HepG2 (cell line): ENCODE measurements around the gene STEAP3. TPM values are rescaled to one million over a fixed set of nuclear protein-coding genes. Genes with fewer than 3 reads are reported as not detected.

Source experiments
- ARNT ChIP-seq: fragments of 450-650 bp; IDR thresholded peaks from 2 replicates; pipeline ENCODE4 v1.6.1; 2017
- CHCHD3 ChIP-seq: sonication (generic); formaldehyde crosslinking; IDR thresholded peaks from 2 replicates; pipeline ENCODE4 v1.8.0; 2022; ENCODE audit warnings: mild to moderate bottlenecking, missing genetic modification reagents, moderate library complexity
- ETV5 ChIP-seq: IDR thresholded peaks from 2 replicates; pipeline ENCODE4 v1.6.1; 2018; ENCODE audit warnings: missing biosample characterization, missing genetic modification reagents, inconsistent platforms, borderline replicate concordance
- GABPB1 ChIP-seq: IDR thresholded peaks from 2 replicates; pipeline ENCODE4 v1.6.1; 2016; ENCODE audit warnings: mild to moderate bottlenecking, missing genetic modification reagents, moderate library complexity, missing compliant biosample characterization
- HDAC1 ChIP-seq: sonication (generic); formaldehyde crosslinking; IDR thresholded peaks from 2 replicates; pipeline ENCODE4 v1.5.1; 2020; ENCODE audit warnings: mild to moderate bottlenecking, missing genetic modification reagents
- JUNB ChIP-seq: sonication (generic); formaldehyde crosslinking; IDR thresholded peaks from 2 replicates; pipeline ENCODE4 v1.8.0; 2022; ENCODE audit warnings: missing genetic modification reagents, mild to moderate bottlenecking, borderline replicate concordance
- KDM3A ChIP-seq: IDR thresholded peaks from 2 replicates; pipeline ENCODE4 v1.6.1; 2018; ENCODE audit warnings: low read depth, missing compliant biosample characterization
- KLF13 ChIP-seq: sonication (generic); formaldehyde crosslinking; IDR thresholded peaks from 2 replicates; pipeline ENCODE4 v1.4.0; 2020; ENCODE audit warnings: mild to moderate bottlenecking, missing genetic modification reagents
- MIER2 ChIP-seq: IDR thresholded peaks from 2 replicates; pipeline ENCODE4 v1.6.1; 2016; ENCODE audit warnings: missing biosample characterization, missing genetic modification reagents
- NCOR1 ChIP-seq: fragments of 200-600 bp; sonication (generic); IDR thresholded peaks from 2 replicates; pipeline ENCODE4 v1.7.0; 2017; ENCODE audit warnings: antibody characterized with exemption, low read length, borderline replicate concordance
- NONO ChIP-seq, 2 experiments: fragments of 450-650 bp in 1 of 2; sonication (generic) in 1 of 2; formaldehyde crosslinking in 1 of 2; IDR thresholded peaks in 1 of 2; conservative IDR thresholded peaks in 1 of 2; 2 replicates each; pipeline versions ENCODE4 v1.6.1 to v1.8.0; 2017 to 2022; ENCODE audit warnings: mild to moderate bottlenecking in 1 of 2, missing genetic modification reagents in 1 of 2, moderate library complexity in 1 of 2
- NR2F6 ChIP-seq, 2 experiments: IDR thresholded peaks; 2 replicates each; pipeline ENCODE4 v1.6.1; 2016; ENCODE audit warnings: antibody characterized with exemption in 1 of 2, mild to moderate bottlenecking in 1 of 2
- PRMT3 ChIP-seq: sonication (generic); formaldehyde crosslinking; IDR thresholded peaks from 2 replicates; pipeline ENCODE4 v1.8.1; 2022; ENCODE audit warnings: low read depth, mild to moderate bottlenecking, moderate library complexity, missing genetic modification reagents, borderline replicate concordance
- SMAD1 ChIP-seq: sonication (generic); formaldehyde crosslinking; IDR thresholded peaks from 2 replicates; pipeline ENCODE4 v1.4.0; 2020; ENCODE audit warnings: missing genetic modification reagents, low read depth, mild to moderate bottlenecking, borderline replicate concordance
- SMAD3 ChIP-seq: sonication (generic); formaldehyde crosslinking; IDR thresholded peaks from 2 replicates; pipeline ENCODE4 v1.4.0; 2020; ENCODE audit warnings: missing genetic modification reagents
- SMC3 ChIP-seq: IDR thresholded peaks from 2 replicates; pipeline ENCODE4 v1.6.1; 2011; ENCODE audit warnings: low read length, improper control_type of control experiment
- SPEN ChIP-seq: sonication (generic); formaldehyde crosslinking; IDR thresholded peaks from 2 replicates; pipeline ENCODE4 v1.5.1; 2020; ENCODE audit warnings: low read depth, mild to moderate bottlenecking, missing genetic modification reagents
- STAG1 ChIP-seq: sonication (generic); formaldehyde crosslinking; IDR thresholded peaks from 2 replicates; pipeline ENCODE4 v1.4.0; 2020; ENCODE audit warnings: missing genetic modification reagents
- TEAD3 ChIP-seq: optimal IDR thresholded peaks from 2 replicates; pipeline ENCODE3; 2016; ENCODE audit warnings: borderline replicate concordance
- ZNF124 ChIP-seq: sonication (generic); formaldehyde crosslinking; IDR thresholded peaks from 2 replicates; pipeline ENCODE4 v1.4.0; 2020; ENCODE audit warnings: missing genetic modification reagents
- ZNF30 ChIP-seq: sonication (generic); formaldehyde crosslinking; IDR thresholded peaks from 2 replicates; pipeline ENCODE4 v1.5.0; 2020; ENCODE audit warnings: mild to moderate bottlenecking, missing genetic modification reagents
- ZNF354B ChIP-seq: sonication (generic); formaldehyde crosslinking; IDR thresholded peaks from 2 replicates; pipeline ENCODE4 v1.8.0; 2022; ENCODE audit warnings: mild to moderate bottlenecking, missing genetic modification reagents
- ZNF788 ChIP-seq: sonication (generic); formaldehyde crosslinking; IDR thresholded peaks from 2 replicates; pipeline ENCODE4 v1.5.0; 2020; ENCODE audit warnings: mild to moderate bottlenecking, missing genetic modification reagents, borderline replicate concordance
- ZSCAN21 ChIP-seq: sonication (generic); formaldehyde crosslinking; IDR thresholded peaks from 2 replicates; pipeline ENCODE4 v1.8.0; 2022; ENCODE audit warnings: mild to moderate bottlenecking, missing genetic modification reagents, moderate library complexity, borderline replicate concordance
- polyA plus RNA-seq, 8 experiments: library from polyadenylated mRNA; depleted of rRNA in 3 of 8; stranded (reverse) in 7 of 8; unstranded in 1 of 8; fragments of >200 nt; fragmentation: Illumina TruSeq in 4 of 8; extraction: Trizol in 4 of 8; gene quantifications; 2 replicates each; pipeline versions ENCODE4 v1.2.1 to v1.2.3, GENCODE V29; 2011 to 2016; ENCODE audit warnings: low read depth in 4 of 8, missing spikeins in 1 of 8, mixed read lengths in 1 of 8; ENCODE audit not compliant: insufficient read depth in 1 of 8
- total RNA-seq, 5 experiments: library from RNA; depleted of rRNA; stranded (reverse); fragments of >200 nt; fragmentation: Illumina TruSeq; extraction: Trizol; gene quantifications; 2 replicates each; pipeline ENCODE4 v1.2.3, GENCODE V29; 2016; ENCODE audit warnings: low read depth in 1 of 5
- TF ChIP-seq, protein P1 (sequence below): IDR thresholded peaks from 2 replicates; pipeline ENCODE4 v1.6.1; 2016; ENCODE audit warnings: missing genetic modification reagents, missing compliant biosample characterization
- TF ChIP-seq, protein P2 (sequence below), 2 experiments: sonication (generic) in 1 of 2; formaldehyde crosslinking in 1 of 2; IDR thresholded peaks; 2 replicates each; pipeline versions ENCODE4 v1.4.0 to v1.6.1; 2018 to 2020; ENCODE audit warnings: missing genetic modification reagents in 2 of 2, borderline replicate concordance in 1 of 2, low read depth in 1 of 2, mild to moderate bottlenecking in 1 of 2, missing biosample characterization in 1 of 2
- TF ChIP-seq, protein P3 (sequence below): sonication (generic); formaldehyde crosslinking; IDR thresholded peaks from 2 replicates; pipeline ENCODE4 v1.4.0; 2020; ENCODE audit warnings: missing genetic modification reagents, low read depth, mild to moderate bottlenecking, borderline replicate concordance

STEAP3 gene
- total and polyA plus RNA-seq, 2 of the 13 experiments (the other 11 are each of a cell fraction or from before 2014, with no cell fraction given) = 7.3 to 21.1 TPM

DNA sequence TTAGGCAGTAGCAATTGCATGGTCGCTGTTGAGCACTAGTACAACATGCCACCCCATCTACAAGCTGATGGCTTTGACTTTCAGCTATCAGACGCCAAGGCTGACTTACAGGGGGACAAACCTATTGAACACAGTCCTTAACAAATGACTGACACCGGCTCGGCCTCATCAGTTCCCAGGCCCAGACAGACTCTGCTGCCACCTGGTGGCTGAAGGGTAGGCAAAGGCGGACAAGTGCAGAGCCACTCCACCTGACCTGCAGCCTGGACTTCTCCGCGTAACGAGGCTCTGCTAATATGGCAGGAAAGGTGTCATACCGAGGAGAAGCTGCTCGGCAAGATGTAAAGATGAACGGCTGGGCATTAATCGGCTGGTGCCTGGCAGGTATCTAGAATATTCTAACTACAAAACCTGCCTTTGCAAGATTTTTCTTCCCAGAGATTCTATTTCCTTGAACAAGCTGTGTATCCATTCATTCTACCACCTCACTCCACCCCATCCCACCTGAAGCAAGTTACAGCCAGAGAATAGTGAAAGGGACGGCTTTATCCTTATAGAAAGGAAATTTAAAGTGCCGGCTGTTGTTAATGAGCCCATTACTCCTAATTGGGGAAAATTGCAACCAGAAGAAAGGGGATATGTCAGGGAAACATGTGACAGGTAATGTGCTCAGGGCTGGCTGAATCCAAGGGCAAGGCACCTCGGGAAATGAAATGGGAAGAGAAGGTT is 67.4 kb downstream of the STEAP3 start (continued):
- peak; percentile 50; the same call in 1 of the 2 replicates for TF ChIP-seq ZNF788 (CRISPR knock-in tag)
- TF ChIP-seq HDAC1 (CRISPR knock-in tag) = no peak
- TF ChIP-seq TEAD3 (CRISPR knock-in tag) = peak; percentile 56
- TF ChIP-seq CHCHD3 = no peak
- TF ChIP-seq ZSCAN21 (CRISPR knock-in tag) = peak; percentile 51; the same call in 1 of the 2 replicates
- TF ChIP-seq ZNF30 (CRISPR knock-in tag) = no peak
- no peak for TF ChIP-seq SMAD3 (CRISPR knock-in tag)
- TF ChIP-seq ETV5 (CRISPR knock-in tag) = no peak
- TF ChIP-seq SMC3 = peak; percentile 82
- peak; percentile 56; the same call in 1 of the 2 replicates for TF ChIP-seq KDM3A
- TF ChIP-seq, protein P1, sequence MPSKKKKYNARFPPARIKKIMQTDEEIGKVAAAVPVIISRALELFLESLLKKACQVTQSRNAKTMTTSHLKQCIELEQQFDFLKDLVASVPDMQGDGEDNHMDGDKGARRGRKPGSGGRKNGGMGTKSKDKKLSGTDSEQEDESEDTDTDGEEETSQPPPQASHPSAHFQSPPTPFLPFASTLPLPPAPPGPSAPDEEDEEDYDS (CRISPR knock-in tag) = 0 out of 2 replicates have a peak, but pooled peaks have one; percentile 34
- TF ChIP-seq MIER2 = peak; percentile 73
- peak; percentile 94 for TF ChIP-seq STAG1 (CRISPR knock-in tag)
- no peak for TF ChIP-seq SMAD1
- TF ChIP-seq ZNF124 = 0 out of 2 replicates have a peak, but pooled peaks have one; percentile 64
- TF ChIP-seq NCOR1 = no peak
- no peak for TF ChIP-seq ARNT
- TF ChIP-seq KLF13 (CRISPR knock-in tag) = no peak
- no peak for TF ChIP-seq GABPB1 (CRISPR knock-in tag)
- no peak for TF ChIP-seq NONO (IDR thresholded peaks at IDR 0.05)
- 0 out of 2 replicates have a peak, but pooled peaks have one; percentile 45 for TF ChIP-seq NONO (CRISPR knock-in tag; conservative IDR thresholded peaks at IDR 0.05)
- TF ChIP-seq SPEN (CRISPR knock-in tag) = 0 out of 2 replicates have a peak, but pooled peaks have one; percentile 47
- TF ChIP-seq ZNF354B (CRISPR knock-in tag) = no peak
- TF ChIP-seq NR2F6 (IDR thresholded peaks at IDR 0.05) = no peak
- peak; percentile 54; the same call in 1 of the 2 replicates for TF ChIP-seq NR2F6 (CRISPR knock-in tag; IDR thresholded peaks at IDR 0.05)
- TF ChIP-seq, protein P2, sequence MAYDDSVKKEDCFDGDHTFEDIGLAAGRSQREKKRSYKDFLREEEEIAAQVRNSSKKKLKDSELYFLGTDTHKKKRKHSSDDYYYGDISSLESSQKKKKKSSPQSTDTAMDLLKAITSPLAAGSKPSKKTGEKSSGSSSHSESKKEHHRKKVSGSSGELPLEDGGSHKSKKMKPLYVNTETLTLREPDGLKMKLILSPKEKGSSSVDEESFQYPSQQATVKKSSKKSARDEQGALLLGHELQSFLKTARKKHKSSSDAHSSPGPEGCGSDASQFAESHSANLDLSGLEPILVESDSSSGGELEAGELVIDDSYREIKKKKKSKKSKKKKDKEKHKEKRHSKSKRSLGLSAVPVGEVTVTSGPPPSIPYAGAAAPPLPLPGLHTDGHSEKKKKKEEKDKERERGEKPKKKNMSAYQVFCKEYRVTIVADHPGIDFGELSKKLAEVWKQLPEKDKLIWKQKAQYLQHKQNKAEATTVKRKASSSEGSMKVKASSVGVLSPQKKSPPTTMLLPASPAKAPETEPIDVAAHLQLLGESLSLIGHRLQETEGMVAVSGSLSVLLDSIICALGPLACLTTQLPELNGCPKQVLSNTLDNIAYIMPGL (CRISPR knock-in tag; IDR thresholded peaks at IDR 0.05; ENCODE audit: borderline replicate concordance in 1 of 2, low read depth in 1 of 2) = peak; percentile 50 to 76; a peak in 3 of 4 replicates
- TF ChIP-seq, protein P3, sequence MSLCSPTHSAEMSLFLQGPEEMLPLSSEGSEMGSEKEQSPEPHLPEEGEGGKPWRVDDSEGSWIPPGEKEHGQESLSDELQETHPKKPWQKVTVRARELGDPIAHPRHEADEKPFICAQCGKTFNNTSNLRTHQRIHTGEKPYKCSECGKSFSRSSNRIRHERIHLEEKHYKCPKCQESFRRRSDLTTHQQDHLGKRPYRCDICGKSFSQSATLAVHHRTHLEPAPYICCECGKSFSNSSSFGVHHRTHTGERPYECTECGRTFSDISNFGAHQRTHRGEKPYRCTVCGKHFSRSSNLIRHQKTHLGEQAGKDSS (CRISPR knock-in tag) = peak; percentile 71; the same call in 1 of the 2 replicates
- no peak for TF ChIP-seq JUNB
- no peak for TF ChIP-seq PRMT3 (CRISPR knock-in tag)
